K562 treated with DMSO at 1 percent for 4 hours (cell line): ENCODE measurements around the gene CLEC19A. TPM values are rescaled to one million over a fixed set of nuclear protein-coding genes. Genes with fewer than 3 reads are reported as not detected.

Experiments used
- total RNA-seq: library from RNA; unstranded; fragments of 300-600 nt; gene quantifications from 2 replicates; pipeline ENCODE4 v1.2.3, GENCODE V29; 2022; ENCODE audit not compliant: insufficient read depth

CLEC19A gene
- total RNA-seq: not detected in 2 replicates

DNA sequence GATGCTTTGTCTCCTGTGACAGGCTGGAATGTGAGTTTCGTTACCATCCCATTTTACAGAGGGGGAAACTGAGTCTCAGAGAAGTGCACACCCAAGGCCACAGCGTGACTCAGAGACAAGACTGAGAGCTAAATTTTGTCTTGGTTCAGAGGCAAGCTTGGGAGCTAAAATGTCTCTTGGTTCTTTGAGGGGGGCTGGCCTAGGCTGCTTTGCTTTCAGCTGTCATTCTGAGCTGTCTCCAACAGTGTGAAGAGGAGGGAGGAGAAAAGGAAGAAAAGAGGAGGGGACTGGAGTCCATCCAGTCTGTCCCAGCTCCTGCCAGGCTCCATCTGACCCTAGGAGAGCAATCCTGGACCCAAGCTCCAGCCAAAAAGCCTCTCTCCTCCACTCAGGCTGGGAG, at the start of gene CLEC19A:
CLEC19A (plus strand) TSS at position 301 of the 400 bp plus-strand sequence. CDS start 121 bp downstream, outside the sequence.

Other genes with a start within 250 kb of the CLEC19A start
- 8.3 and 9.7 TPM in 2 replicates for gene COQ7, start 218.1 kb upstream of the CLEC19A start, total RNA-seq
- 2.2 and 2.9 TPM in 2 replicates for gene ITPRIPL2, start 171.8 kb upstream of the CLEC19A start, total RNA-seq
- gene SYT17, start 117.5 kb upstream of the CLEC19A start, total RNA-seq: not detected in 2 replicates
- gene TMC5, start 132.2 kb downstream of the CLEC19A start, total RNA-seq: 1.9 TPM in 1 of 2 replicates, not detected in the other
- gene GDE1, start 236.4 kb downstream of the CLEC19A start, total RNA-seq: 59.6 and 68.8 TPM in 2 replicates
- gene CCP110, start 238.2 kb downstream of the CLEC19A start, total RNA-seq: 6.3 and 8.2 TPM in 2 replicates